ENCODE data around the gene SZT2.

Gene SZT2

DNA sequence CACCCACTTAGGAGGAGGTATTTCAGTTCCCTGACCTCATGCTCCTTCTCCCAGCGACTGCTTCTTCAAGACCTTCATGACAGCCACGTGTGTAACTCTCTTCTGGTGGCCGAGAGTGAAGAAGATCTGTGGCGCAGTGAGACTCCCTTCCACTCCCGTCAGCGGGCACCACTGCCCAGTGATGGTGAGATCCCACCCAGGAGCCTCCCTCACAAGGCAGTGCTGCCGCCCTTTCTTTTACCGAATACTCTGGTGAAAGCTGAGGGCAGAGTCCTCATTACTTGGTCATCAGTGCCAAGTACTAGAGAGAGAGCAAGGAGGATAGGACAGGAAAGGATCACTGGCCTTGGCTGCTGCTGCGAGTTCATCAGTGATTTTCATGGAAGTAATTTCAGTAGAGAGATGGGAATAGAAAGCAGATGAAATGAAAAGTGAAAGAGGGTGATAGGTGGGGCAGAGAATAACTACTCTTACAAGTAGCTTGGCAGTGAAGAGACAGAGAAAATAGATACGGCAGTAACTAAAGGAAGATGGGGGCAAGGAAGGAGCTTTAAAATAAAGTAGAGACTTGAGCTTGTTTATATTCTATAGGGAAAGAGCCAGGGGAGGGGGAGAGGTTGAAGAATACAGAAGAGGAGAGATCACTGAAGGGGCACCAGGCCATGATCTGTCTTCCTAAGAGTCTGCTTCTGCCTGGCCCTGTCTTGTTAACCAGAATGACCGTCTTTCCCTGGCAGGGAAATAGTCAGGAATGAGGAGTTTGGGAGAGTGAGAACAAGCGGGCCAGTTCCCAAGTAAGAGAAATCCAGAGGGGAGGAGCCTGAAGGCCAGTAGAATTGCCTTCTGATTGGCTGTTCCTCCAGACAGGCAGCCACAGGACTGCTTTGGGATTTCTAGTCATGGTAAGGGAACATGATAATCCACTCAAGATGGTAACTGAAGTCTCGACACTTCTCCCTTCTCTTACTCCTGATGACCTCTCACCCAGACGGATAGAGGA lies 45.7 kb downstream of the SZT2 start:
- peak; percentile 45 for DNase-seq (ENCODE audit: low read depth)
- H3K4me3 ChIP-seq (replicated peaks; ENCODE audit: low read depth, low read length), result no peak overlapping the region
- TF ChIP-seq, protein P1, sequence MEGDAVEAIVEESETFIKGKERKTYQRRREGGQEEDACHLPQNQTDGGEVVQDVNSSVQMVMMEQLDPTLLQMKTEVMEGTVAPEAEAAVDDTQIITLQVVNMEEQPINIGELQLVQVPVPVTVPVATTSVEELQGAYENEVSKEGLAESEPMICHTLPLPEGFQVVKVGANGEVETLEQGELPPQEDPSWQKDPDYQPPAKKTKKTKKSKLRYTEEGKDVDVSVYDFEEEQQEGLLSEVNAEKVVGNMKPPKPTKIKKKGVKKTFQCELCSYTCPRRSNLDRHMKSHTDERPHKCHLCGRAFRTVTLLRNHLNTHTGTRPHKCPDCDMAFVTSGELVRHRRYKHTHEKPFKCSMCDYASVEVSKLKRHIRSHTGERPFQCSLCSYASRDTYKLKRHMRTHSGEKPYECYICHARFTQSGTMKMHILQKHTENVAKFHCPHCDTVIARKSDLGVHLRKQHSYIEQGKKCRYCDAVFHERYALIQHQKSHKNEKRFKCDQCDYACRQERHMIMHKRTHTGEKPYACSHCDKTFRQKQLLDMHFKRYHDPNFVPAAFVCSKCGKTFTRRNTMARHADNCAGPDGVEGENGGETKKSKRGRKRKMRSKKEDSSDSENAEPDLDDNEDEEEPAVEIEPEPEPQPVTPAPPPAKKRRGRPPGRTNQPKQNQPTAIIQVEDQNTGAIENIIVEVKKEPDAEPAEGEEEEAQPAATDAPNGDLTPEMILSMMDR (IDR thresholded peaks at IDR 0.05; ENCODE audit: low read length, missing control alignments), result no peak

DNA sequence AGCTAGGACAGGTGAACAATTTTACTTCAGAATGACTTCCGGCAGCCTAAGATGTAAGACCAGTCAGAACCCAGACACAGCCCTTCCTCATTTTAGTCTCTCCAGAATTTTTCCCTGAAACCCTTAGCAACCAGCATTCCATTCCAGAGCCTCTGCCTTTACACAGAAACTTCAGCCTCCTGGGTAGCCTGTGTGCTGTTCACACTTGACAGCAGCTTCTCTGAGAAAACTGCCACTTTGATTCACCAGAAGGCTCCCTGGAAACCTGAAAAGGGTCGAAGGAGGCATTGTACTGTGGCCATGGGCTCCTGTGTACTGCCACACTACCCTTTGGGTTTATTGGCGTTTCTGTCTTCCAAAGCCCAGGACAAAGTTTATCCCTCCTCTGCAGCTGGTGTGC lies 46.7 kb downstream of the SZT2 start:
- no peak overlapping the region for H3K4me3 ChIP-seq (replicated peaks; ENCODE audit: low read depth, low read length)
- no peak for DNase-seq (ENCODE audit: low read depth)
- TF ChIP-seq, protein P1 (IDR thresholded peaks at IDR 0.05; ENCODE audit: low read length, missing control alignments), result no peak

DNA sequence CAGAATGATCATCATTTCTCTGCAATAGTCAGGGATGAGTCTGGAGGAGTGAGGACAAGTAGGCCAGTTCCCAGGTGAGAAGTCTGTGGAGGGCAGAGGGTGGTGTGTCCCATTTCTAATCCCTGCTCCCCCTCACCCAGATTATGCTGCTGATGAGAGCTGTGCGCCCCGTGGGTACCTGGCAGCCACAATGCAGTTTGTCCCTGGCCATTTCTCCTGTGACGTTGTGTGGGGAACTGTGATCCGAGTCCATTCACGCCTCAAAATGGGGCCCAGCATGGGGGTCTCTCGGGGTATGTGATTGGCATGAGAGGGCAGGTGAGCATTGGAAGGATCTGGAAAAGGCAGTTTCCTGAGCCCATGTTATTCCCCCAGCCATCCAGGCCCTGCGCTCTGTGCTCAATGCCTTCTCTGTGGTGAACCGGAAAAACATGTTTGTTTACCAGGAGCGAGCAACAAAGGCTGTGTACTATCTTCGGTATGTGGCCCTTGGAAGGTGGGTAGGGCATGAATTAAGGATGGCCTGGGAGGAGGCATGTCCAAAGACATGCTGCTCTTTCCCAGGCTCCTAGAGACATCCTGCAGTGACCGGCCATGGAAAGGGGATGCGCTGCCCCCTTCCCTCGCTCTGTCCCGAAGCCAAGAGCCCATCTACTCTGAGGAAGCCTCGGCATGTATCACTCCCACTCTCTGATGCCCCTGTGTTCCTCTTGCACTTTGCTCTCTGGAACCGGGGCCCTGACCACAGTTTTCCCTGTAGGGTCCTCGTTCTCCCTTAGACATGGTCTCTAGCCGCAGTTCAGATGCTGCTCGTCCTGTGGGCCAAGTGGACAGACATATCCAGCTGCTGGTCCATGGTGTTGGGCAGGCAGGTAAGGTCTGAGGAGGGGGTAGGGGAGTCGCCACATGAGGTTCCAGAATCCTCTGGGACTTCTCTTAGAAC lies 47.6 kb downstream of the SZT2 start:
- DNase-seq (ENCODE audit: low read depth), result no peak
- H3K4me3 ChIP-seq (replicated peaks; ENCODE audit: low read depth, low read length), result no peak overlapping the region
- TF ChIP-seq, protein P1 (IDR thresholded peaks at IDR 0.05; ENCODE audit: low read length, missing control alignments), result no peak

DNA sequence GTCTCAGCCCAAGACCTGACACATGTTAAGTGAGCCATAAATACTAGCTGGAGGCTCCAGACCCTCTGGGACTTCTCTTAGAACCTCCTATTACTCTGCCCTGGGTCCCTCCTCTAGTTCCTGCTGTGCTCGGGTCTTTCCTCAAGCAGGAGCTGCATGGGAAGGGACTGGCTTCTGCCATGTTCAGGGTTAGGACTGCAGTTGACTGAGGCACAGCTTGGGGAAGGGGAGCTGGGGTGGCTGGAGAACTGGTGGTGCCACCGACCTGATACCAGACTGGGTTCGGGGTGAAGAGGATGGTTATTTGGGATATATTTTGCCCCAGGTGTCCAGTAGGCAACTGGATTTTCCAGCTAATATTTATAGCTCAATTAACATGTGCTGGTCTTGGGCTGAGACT lies 48.3 kb downstream of the SZT2 start:
- TF ChIP-seq, protein P1 (IDR thresholded peaks at IDR 0.05; ENCODE audit: low read length, missing control alignments), result no peak
- DNase-seq (ENCODE audit: low read depth), result no peak
- no peak overlapping the region for H3K4me3 ChIP-seq (replicated peaks; ENCODE audit: low read depth, low read length)

DNA sequence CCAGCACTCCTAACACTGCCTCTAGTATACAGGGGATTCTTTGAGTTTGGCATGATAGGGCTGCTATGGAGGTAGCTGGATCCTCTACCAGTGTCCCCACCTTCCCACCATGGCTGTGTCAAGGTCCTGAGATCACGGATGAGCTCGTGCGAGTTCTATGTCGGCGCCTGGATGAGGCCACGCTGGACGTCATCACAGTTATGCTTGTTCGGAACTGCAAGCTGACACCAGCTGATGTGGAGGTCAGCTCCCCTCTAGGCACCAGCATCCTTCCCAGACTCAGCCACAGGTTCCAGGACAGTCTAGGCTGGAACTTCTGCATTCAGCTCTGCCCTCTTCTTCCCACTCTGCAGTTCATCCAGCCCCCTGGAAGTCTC lies 48.9 kb downstream of the SZT2 start:
- DNase-seq (ENCODE audit: low read depth), result no peak
- TF ChIP-seq, protein P1 (IDR thresholded peaks at IDR 0.05; ENCODE audit: low read length, missing control alignments), result no peak

DNA sequence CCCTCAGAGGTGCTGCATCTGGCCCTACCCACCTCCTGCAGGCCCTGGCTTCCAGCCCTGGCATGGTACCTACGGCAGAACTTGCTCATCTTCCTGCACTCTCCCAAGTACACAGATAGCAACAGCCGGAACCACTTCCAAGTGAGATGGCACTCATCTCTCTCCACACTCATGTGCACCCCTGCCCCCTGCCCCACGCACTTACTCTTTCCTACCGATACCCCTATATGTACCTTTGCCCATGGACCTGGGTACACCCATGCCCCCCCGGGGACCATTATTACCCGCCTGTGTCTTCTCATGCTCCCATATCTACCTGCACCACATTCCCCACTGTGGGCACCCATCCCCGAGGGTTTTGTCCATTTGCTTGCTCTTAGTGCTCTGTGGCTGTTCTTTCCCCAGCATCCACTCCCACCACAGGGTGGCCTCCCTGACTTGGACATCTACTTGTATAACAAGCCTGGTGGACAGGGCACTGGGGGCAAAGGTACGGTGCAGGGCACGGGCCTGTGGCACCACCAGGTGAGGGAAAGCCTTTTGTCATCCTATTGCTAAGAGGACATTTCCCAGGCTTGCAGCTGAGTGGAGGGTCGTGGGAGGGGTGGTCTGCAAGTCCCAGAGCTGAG lies 49.4 kb downstream of the SZT2 start:
- no peak for DNase-seq (ENCODE audit: low read depth)
- TF ChIP-seq, protein P1 (IDR thresholded peaks at IDR 0.05; ENCODE audit: low read length, missing control alignments), result no peak
- no peak overlapping the region for H3K4me3 ChIP-seq (replicated peaks; ENCODE audit: low read depth, low read length)

More for the DNA sequence above, 48.9 kb downstream of the SZT2 start:
- H3K4me3 ChIP-seq (replicated peaks; ENCODE audit: low read depth, low read length), result no peak overlapping the region
